OCI-LY7 (cell line): ENCODE data around the gene AKR1A1.

ENCODE experiments used
- EZH2phosphoT487 ChIP-seq: fragments of 200-600 bp; sonication (generic); IDR thresholded peaks from 2 replicates; pipeline ENCODE4 v1.6.1; 2018; ENCODE audit warnings: low read depth, borderline replicate concordance, mild to moderate bottlenecking, mixed run types, antibody characterized with exemption, low read length, moderate library complexity, mixed read lengths
- TF ChIP-seq, protein P1 (sequence below): fragments of 200-600 bp; sonication (generic); conservative IDR thresholded peaks from 2 replicates; pipeline ENCODE4 v1.5.1; 2014; ENCODE audit warnings: mild to moderate bottlenecking, antibody characterized with exemption, low read length, moderate library complexity, mixed read lengths

- TF ChIP-seq, protein P1, sequence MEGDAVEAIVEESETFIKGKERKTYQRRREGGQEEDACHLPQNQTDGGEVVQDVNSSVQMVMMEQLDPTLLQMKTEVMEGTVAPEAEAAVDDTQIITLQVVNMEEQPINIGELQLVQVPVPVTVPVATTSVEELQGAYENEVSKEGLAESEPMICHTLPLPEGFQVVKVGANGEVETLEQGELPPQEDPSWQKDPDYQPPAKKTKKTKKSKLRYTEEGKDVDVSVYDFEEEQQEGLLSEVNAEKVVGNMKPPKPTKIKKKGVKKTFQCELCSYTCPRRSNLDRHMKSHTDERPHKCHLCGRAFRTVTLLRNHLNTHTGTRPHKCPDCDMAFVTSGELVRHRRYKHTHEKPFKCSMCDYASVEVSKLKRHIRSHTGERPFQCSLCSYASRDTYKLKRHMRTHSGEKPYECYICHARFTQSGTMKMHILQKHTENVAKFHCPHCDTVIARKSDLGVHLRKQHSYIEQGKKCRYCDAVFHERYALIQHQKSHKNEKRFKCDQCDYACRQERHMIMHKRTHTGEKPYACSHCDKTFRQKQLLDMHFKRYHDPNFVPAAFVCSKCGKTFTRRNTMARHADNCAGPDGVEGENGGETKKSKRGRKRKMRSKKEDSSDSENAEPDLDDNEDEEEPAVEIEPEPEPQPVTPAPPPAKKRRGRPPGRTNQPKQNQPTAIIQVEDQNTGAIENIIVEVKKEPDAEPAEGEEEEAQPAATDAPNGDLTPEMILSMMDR = no peak; the same call in 1 of the 2 replicates
- no peak for TF ChIP-seq EZH2phosphoT487
Observed at GRCh38 chr1:45522324-45523104, 28.1 kb upstream of the AKR1A1 start.
